Hypothalamus (tissue), 51 donors: ENCODE measurements around the gene ELOVL6.
"Not testable (repeated sequence)": the region's sequence is repeated elsewhere in the genome, so short reads cannot be mapped to it uniquely, and the experiment has no call there.

Source experiments
- DNase-seq, 51 donors: peaks; one replicate each; lab custom pipeline; 2025; lab: John Stamatoyannopoulos, UW

Gene ELOVL6

GRCh38 chr4:110198435-110199416 is at the start of gene ELOVL6:
ELOVL6 (minus strand) TSS chr4:110198615; CDS start chr4:110198335, 280 bp downstream.
- DNase-seq, result peak; percentile 27 to 91 (median 68)

GRCh38 chr4:110248100-110248499 is 49.7 kb upstream of the ELOVL6 start:
- no peak for DNase-seq

- no peak for DNase-seq
Measured at GRCh38 chr4:110247591-110247990, 49.2 kb upstream of the ELOVL6 start.

GRCh38 chr4:110245577-110245976 is 47.2 kb upstream of the ELOVL6 start:
- no peak for DNase-seq

- no peak for DNase-seq
Measured at GRCh38 chr4:110236324-110236723, 37.9 kb upstream of the ELOVL6 start.

GRCh38 chr4:110233581-110233980 is 35.2 kb upstream of the ELOVL6 start:
- DNase-seq, result not testable (repeated sequence)

GRCh38 chr4:110231869-110232268 is 33.5 kb upstream of the ELOVL6 start:
- DNase-seq, result no peak

GRCh38 chr4:110229266-110229665 is 30.9 kb upstream of the ELOVL6 start:
- no peak for DNase-seq

- DNase-seq, result no peak
Measured at GRCh38 chr4:110224812-110225211, 26.4 kb upstream of the ELOVL6 start.

GRCh38 chr4:110224142-110224541 is 25.7 kb upstream of the ELOVL6 start:
- no peak for DNase-seq

GRCh38 chr4:110218935-110219334 is 20.5 kb upstream of the ELOVL6 start:
- DNase-seq, result not testable (repeated sequence)

- not testable (repeated sequence) for DNase-seq
Measured at GRCh38 chr4:110217181-110217580, 18.8 kb upstream of the ELOVL6 start.

GRCh38 chr4:110216129-110216528 is 17.7 kb upstream of the ELOVL6 start:
- DNase-seq, result no peak

- no peak for DNase-seq
Measured at GRCh38 chr4:110211770-110212061, 13.3 kb upstream of the ELOVL6 start.

GRCh38 chr4:110211007-110211769 is 12.8 kb upstream of the ELOVL6 start:
- peak in 1 of 51 donors; percentile 6 for DNase-seq

GRCh38 chr4:110208419-110208818 is 10.0 kb upstream of the ELOVL6 start:
- no peak for DNase-seq

- no peak for DNase-seq
Measured at GRCh38 chr4:110207233-110207632, 8.8 kb upstream of the ELOVL6 start.

GRCh38 chr4:110202024-110202423 is 3.6 kb upstream of the ELOVL6 start:
- no peak for DNase-seq

GRCh38 chr4:110201502-110201901 is 3.1 kb upstream of the ELOVL6 start:
- DNase-seq, result no peak

GRCh38 chr4:110200689-110201088 is 2.3 kb upstream of the ELOVL6 start:
- no peak for DNase-seq

- DNase-seq, result peak in 25 of 51 donors; percentile 6 to 88 (median 43)
Measured at GRCh38 chr4:110198049-110198434, 373 bp downstream of the ELOVL6 start.
